ENCODE data around the gene SPTSSB. TPM values are rescaled to one million over a fixed set of nuclear protein-coding genes. Genes with fewer than 3 reads are reported as not detected.

SPTSSB gene
- total RNA-seq, 1 experiment from 2014 or later, result 2.9 TPM

DNA sequence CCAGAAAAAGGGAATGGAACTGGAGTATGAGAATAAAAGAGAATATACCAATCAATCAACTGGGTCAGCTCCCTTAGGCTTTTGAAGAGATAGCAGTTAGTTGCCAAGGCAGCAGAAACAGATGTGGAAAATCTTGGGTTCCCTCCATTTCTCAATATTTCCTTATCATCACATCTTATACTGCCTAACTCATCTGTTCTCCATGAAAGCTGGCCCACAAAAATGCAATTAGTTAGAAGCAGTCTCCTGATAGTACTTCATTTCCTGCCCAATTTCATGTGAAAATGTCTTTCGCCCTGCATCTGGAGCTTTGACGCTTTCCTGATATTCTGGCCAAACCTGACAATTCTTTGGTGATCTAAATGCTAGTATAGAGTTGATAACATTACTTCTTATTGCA, 30.1 kb upstream of the SPTSSB start:
- Histone ChIP-seq H3K4me1 (ENCODE audit: control insufficient read depth in 1 of 2, insufficient read depth in 2 of 2, low read length in 2 of 2) (no peaks in the 10 kb centered on the region), H2AFZ (ENCODE audit: low read depth, low read length, poor library complexity, severe bottlenecking) (peak overlapping the region; percentile 43), H3K27me3 (ENCODE audit: insufficient read depth, low read length) (no peaks in the 10 kb centered on the region), H3K9me3 (ENCODE audit: control insufficient read depth in 1 of 2, insufficient read depth in 1 of 2, low read depth in 1 of 2, low read length in 2 of 2) (no peaks in the 10 kb centered on the region), H3K79me2 (ENCODE audit: insufficient read depth, low read length) (no peaks in the 10 kb centered on the region), H3K4me3 (replicated peaks in 1 of 2; ENCODE audit: low read depth in 1 of 2, low read length in 2 of 2) (no peak overlapping the region), H3K4me2 (ENCODE audit: low read length) (no peak overlapping the region), H4K20me1 (ENCODE audit: insufficient read depth) (no peaks in the 10 kb centered on the region), H3K36me3 (ENCODE audit: control insufficient read depth in 1 of 2, insufficient read depth in 2 of 2, low read length in 2 of 2) (no peaks in the 10 kb centered on the region), H3K9ac (ENCODE audit: low read length) (no peak overlapping the region), H3K27ac (ENCODE audit: low read depth, low read length) (no peak overlapping the region), H3K9me2 (ENCODE audit: insufficient read depth) (no peaks in the 10 kb centered on the region)
- CTCF ChIA-PET, result no interaction called here
- DNase-seq (ENCODE audit: low read depth, low spot score) (no peak), ATAC-seq (no peak)
- RAD21 ChIA-PET (ENCODE audit: low non-redundant PET in 1 of 2, low total read pairs in 2 of 2, uncharacterized antibody in 2 of 2, unreplicated experiment in 2 of 2), result no interaction called here
- intact Hi-C loops (cut with micrococcal nuclease), result no loop called here
- TF ChIP-seq, protein P1, sequence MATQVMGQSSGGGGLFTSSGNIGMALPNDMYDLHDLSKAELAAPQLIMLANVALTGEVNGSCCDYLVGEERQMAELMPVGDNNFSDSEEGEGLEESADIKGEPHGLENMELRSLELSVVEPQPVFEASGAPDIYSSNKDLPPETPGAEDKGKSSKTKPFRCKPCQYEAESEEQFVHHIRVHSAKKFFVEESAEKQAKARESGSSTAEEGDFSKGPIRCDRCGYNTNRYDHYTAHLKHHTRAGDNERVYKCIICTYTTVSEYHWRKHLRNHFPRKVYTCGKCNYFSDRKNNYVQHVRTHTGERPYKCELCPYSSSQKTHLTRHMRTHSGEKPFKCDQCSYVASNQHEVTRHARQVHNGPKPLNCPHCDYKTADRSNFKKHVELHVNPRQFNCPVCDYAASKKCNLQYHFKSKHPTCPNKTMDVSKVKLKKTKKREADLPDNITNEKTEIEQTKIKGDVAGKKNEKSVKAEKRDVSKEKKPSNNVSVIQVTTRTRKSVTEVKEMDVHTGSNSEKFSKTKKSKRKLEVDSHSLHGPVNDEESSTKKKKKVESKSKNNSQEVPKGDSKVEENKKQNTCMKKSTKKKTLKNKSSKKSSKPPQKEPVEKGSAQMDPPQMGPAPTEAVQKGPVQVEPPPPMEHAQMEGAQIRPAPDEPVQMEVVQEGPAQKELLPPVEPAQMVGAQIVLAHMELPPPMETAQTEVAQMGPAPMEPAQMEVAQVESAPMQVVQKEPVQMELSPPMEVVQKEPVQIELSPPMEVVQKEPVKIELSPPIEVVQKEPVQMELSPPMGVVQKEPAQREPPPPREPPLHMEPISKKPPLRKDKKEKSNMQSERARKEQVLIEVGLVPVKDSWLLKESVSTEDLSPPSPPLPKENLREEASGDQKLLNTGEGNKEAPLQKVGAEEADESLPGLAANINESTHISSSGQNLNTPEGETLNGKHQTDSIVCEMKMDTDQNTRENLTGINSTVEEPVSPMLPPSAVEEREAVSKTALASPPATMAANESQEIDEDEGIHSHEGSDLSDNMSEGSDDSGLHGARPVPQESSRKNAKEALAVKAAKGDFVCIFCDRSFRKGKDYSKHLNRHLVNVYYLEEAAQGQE (IDR thresholded peaks at IDR 0.05; ENCODE audit: low read depth), result no peak
- no peak for TF ChIP-seq EZH2phosphoT487 (IDR thresholded peaks at IDR 0.05; ENCODE audit: borderline replicate concordance)
- TF ChIP-seq SP1 (IDR thresholded peaks at IDR 0.05; ENCODE audit: low read depth), result no peak
- TF ChIP-seq JUND (IDR thresholded peaks at IDR 0.05), result no peak
- TF ChIP-seq, protein P2, sequence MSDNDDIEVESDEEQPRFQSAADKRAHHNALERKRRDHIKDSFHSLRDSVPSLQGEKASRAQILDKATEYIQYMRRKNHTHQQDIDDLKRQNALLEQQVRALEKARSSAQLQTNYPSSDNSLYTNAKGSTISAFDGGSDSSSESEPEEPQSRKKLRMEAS (IDR thresholded peaks at IDR 0.05), result no peak
- no peak for TF ChIP-seq POLR2A (IDR thresholded peaks at IDR 0.05; ENCODE audit: borderline replicate concordance, extremely low read depth, insufficient read depth, insufficient read length)
- TF ChIP-seq ZFX (IDR thresholded peaks at IDR 0.05), result no peak
- TF ChIP-seq CBX3 (IDR thresholded peaks at IDR 0.05; ENCODE audit: low read depth), result no peak
- TF ChIP-seq, protein P3, sequence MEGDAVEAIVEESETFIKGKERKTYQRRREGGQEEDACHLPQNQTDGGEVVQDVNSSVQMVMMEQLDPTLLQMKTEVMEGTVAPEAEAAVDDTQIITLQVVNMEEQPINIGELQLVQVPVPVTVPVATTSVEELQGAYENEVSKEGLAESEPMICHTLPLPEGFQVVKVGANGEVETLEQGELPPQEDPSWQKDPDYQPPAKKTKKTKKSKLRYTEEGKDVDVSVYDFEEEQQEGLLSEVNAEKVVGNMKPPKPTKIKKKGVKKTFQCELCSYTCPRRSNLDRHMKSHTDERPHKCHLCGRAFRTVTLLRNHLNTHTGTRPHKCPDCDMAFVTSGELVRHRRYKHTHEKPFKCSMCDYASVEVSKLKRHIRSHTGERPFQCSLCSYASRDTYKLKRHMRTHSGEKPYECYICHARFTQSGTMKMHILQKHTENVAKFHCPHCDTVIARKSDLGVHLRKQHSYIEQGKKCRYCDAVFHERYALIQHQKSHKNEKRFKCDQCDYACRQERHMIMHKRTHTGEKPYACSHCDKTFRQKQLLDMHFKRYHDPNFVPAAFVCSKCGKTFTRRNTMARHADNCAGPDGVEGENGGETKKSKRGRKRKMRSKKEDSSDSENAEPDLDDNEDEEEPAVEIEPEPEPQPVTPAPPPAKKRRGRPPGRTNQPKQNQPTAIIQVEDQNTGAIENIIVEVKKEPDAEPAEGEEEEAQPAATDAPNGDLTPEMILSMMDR (IDR thresholded peaks at IDR 0.05 in 2 of 3, conservative IDR thresholded peaks at IDR 0.05 in 1 of 3; ENCODE audit: borderline replicate concordance in 1 of 3, insufficient read depth in 1 of 3, low read depth in 2 of 3, low read length in 2 of 3), result no peak
- no peak for TF ChIP-seq ZNF274 (IDR thresholded peaks at IDR 0.05; ENCODE audit: low read depth, low read length)
- no peak for TF ChIP-seq RAD21 (IDR thresholded peaks at IDR 0.05; ENCODE audit: low read depth)
- no peak for TF ChIP-seq TCF7L2 (IDR thresholded peaks at IDR 0.05; ENCODE audit: borderline replicate concordance, extremely low read depth, insufficient read depth, insufficient read length)
- no peak for TF ChIP-seq CEBPB (IDR thresholded peaks at IDR 0.05; ENCODE audit: low read depth)
- TF ChIP-seq EGR1 (IDR thresholded peaks at IDR 0.05; ENCODE audit: low read depth), result no peak
- TF ChIP-seq, protein P4, sequence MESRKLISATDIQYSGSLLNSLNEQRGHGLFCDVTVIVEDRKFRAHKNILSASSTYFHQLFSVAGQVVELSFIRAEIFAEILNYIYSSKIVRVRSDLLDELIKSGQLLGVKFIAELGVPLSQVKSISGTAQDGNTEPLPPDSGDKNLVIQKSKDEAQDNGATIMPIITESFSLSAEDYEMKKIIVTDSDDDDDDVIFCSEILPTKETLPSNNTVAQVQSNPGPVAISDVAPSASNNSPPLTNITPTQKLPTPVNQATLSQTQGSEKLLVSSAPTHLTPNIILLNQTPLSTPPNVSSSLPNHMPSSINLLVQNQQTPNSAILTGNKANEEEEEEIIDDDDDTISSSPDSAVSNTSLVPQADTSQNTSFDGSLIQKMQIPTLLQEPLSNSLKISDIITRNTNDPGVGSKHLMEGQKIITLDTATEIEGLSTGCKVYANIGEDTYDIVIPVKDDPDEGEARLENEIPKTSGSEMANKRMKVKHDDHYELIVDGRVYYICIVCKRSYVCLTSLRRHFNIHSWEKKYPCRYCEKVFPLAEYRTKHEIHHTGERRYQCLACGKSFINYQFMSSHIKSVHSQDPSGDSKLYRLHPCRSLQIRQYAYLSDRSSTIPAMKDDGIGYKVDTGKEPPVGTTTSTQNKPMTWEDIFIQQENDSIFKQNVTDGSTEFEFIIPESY (IDR thresholded peaks at IDR 0.05; ENCODE audit: extremely low read depth, insufficient replicate concordance, low read length), result no peak
- no peak for TF ChIP-seq SIN3A (IDR thresholded peaks at IDR 0.05; ENCODE audit: low read depth)
- TF ChIP-seq EZH2 (IDR thresholded peaks at IDR 0.05), result no peak
- TF ChIP-seq FOSL1 (IDR thresholded peaks at IDR 0.05; ENCODE audit: low read depth), result no peak
- no peak for TF ChIP-seq YY1 (IDR thresholded peaks at IDR 0.05; ENCODE audit: extremely low read depth, insufficient replicate concordance, low read depth, low read length)
- TF ChIP-seq ELF1 (IDR thresholded peaks at IDR 0.05; ENCODE audit: borderline replicate concordance, low read depth), result no peak
- POLR2A ChIA-PET, result no interaction called here
- no TSS peak for BruUV-seq (replicated peaks)
